Erythroblast (primary cell): ENCODE data around the gene HDAC4.

Experiments
- DNase-seq, 2 experiments: peaks; one replicate each; lab custom pipeline; 2025; lab: John Stamatoyannopoulos, UW
- GATA1 ChIP-seq: IDR thresholded peaks from 2 replicates; pipeline ENCODE4 v1.6.1; 2011; ENCODE audit warnings: low read depth, mild to moderate bottlenecking, control low read depth, low read length, moderate library complexity
- POLR2A ChIP-seq: IDR thresholded peaks from 2 replicates; pipeline ENCODE4 v1.6.1; 2011; ENCODE audit warnings: mild to moderate bottlenecking, low read length

Gene HDAC4

DNA sequence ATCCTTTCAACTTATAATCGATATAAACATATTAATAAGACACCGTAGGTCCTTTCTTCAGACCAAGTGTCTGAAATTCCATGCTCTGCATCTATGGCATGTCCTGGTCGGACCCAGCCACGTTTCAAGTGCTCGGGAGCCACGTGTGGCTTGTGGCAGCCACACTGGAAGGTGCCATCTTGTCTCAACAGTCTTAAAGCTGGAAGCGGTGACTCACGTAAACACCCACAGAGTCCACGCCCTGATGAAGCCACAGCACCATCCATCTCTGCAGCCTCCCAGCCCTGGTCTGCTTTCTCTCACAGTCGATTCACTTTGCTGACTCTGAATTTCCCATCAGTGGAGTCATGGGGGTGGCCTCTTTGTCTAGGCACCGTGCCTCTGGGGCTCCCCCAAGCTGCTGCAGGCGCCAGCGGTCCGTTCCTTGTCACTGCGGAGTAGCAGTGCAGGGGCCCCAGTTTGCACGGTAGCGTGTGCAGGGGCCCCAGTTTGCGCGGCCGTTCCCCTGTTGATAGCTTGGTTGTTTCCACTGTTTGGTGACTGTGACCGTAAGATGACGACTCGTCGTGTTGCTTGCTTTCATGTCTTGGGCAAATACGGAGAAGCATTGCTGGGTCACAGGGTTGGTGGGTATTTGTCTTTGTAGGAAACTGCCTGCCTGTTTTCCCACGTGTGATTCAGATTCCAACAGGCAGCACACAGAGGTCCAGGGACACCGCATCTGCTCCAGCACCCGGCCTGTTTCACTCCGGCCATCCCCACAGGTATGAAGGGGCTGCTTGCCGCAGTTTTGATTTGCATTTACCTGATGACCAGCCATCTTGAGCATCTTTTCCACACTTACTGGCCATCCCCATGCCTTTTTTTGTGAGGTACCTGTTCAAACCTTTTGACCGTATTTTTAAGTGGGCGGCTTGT lies 240.3 kb downstream of the HDAC4 start:
- DNase-seq = no peak
- TF ChIP-seq POLR2A (no peak), GATA1 (no peak)

DNA sequence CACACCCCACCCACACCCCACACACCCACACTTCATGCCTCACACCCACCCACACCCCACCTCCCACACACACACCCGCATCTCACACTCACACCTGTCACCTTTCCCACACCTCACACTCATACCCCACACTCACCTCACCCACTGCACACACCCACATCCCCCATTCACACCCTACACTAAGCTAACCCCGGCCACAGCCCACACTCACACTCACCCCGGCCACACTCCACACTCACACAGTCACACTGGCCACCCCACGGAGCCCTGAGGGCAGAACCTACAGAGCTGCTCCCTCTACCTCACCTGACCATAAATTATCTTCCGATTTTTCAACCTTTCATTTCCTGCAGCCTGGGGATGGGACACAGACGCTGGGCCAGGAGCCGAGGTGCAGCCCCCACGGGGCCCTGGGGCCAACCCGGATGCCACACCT lies 241.3 kb downstream of the HDAC4 start:
- DNase-seq = no peak

DNA sequence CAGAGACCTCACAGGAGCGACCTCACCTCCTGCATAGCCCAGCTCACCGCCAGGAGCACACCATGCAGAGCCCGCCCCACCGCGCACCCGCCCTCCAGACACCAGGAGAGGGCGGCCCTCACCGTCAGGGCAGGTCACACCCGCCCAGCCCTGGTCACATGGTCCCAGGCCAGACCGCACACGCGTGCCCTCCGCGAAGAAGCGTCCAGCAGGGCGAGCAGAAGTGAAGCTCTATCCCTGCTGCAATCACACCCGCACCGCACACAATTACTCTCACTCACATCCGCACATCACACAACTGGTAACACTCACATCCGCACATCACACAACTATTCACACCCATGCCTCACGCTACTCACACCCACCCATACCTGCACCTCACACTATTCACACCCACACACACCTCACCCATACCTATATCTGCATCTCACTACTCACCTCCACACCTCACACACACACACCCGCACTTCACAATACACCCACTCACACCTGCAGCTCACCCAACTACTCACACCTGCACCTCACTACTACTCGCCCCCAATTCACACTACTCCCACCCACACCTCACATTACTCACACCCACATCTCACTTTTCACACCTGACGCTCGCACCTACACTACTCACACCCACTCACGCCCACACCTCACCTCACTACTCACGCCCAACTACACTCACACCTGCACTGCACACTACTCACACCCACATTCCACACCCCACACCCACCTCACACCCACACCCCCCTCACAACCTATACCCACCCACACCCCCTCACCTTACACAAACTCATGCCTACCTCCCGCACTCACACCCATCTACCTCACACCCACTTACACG lies 242.0 kb downstream of the HDAC4 start:
- TF ChIP-seq GATA1 (no peak), POLR2A (no peak)
- peak; percentile 6 to 17 for DNase-seq

More for the DNA sequence above, 241.3 kb downstream of the HDAC4 start:
- TF ChIP-seq POLR2A (no peak), GATA1 (no peak)

DNA sequence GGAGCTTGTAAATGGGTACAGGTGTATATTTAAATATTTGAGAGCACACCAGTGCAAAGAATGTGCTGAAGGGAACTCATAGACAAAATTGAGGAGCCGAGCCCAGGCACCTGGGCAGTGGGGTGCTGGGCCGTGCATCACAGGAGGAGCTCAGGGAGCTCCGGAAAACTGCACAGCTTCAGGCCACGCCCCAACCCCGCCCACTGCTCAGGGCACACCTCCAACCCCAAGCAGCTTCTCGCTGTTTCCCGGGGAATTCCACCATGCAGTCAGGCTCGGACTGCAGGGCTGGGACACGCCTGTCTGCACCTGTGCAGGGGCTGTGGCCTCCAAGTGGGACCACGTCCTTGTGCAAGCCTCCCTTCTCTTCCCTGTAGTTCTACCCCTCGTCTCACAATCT lies 243.0 kb downstream of the HDAC4 start:
- no peak for DNase-seq
- TF ChIP-seq POLR2A = no peak

DNA sequence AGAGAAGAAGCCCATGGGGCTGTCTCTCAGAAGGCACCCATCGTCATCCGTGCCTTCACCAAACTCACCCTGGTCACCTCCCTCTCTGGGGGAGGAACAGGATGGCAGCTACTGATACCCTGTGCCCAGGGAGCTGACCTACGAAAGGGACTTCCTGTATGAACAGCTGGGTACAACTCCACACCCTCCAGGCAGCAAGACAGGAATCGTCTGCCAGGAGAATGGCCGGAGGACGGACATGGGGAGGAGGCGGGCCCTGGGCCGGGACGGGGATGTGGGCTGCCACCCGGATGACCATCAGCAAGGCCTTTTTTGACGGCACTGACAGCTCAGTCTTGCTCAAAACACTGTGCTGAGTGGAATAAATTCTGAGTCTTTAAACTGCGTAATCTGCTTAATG lies 243.6 kb downstream of the HDAC4 start:
- no peak for TF ChIP-seq GATA1
- no peak for TF ChIP-seq POLR2A
- DNase-seq = no peak

DNA sequence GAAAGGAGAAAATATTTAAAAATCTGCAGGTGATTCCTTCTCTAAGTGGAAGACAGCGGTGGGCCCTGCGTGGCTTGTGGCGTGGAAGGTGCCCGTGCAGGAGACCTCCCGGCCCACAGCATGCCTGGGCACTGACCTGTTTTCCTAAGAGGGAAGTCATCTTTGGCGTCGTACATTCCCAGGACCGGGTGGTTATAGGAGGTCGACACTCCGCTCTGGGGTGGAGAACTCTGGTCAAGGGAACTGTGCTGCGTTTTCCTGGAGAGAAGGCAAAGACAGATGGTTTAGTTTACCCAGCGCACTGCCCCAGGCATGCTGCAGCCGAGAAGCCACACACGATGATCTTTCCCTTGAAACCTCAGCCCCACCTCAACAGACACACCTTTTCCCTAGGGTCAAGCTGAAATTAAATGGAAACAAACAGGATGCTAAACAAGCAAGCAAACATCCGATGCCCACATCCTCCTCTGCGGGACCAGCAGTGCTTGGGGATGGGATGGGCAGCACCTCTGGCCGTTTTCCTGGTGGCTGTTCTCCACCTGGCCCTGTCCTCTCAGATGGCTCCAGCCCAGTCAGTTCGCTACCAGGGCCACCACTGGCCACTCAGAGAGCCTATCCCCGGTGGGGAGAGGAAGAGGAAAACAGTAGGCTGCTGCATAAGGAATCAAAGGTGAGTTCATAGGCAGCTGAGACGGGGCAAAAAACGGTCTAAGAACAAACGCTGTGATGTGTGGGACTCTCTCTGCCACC lies 244.1 kb downstream of the HDAC4 start:
- DNase-seq = no peak
- no peak for TF ChIP-seq GATA1
- no peak for TF ChIP-seq POLR2A

DNA sequence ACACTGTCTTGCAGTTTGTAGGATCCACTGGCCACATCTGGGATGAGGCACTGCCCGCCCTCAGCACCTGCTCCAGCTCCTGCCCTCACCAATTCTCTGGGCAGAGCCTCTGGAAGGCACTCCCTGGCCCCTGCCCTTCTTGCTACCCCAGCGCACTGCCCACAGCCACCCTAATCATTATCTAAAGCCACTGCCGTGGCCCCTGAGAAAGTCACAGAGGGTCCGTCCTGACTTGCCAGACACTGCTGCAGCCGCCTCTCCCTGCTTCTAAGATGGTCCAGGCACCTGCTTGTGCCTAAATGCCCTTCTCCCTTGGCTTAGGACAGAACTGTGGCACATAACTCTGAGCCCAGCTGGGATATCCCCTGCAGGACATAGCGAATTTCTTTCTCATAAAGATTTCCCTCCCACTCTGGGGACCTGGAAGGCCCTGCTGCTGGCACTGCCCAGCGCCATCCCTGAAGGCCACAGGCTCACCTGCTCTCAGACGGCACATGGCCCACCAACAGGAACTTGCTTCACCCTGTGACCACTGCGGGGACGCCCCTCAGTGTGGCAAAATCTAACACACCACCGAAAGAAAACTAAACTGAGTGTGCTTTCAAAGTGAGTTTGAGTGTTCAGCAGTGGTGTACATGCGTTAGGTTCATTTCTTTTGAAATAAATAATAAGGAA lies 244.9 kb downstream of the HDAC4 start:
- no peak for DNase-seq
- TF ChIP-seq GATA1 (no peak), POLR2A (no peak)

DNA sequence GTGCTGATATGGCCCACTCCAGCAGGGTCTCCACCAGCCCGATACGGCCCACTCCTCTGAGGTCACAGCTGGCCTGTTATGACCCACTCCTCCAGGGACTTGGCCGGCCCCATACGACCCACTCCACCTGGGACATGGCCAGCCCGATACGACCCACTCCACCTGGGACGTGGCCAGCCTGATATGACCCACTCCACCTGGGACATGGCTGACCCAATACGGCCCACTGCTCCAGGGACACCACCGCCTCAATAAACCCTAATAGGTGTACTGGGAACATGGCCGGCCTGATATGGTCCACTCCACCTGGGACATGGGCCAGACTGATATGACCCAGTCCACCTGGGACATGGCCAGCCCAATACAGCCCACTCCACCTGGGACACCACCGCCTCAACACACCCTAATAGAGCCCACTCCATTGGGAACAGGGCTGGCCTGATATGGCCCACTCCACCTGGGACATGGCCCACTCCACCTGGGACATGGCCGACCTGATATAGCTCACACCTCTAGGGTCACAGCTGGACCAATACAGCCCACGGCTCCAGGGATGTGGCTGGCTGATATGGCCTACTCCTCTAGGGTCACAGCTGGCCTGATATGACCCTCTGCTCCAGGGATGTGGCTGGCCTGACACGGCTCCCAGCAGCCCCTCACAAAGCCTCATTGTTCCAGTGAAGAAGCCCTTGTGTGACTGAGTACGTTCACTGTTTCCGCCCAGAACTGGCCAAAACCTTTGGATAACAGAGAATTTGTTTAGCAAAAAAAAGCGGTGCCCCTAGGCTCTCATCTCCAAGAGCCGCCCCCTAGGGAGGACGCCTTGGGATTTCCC lies 245.6 kb downstream of the HDAC4 start:
- TF ChIP-seq GATA1 (no peak), POLR2A (no peak)
- DNase-seq = no peak

DNA sequence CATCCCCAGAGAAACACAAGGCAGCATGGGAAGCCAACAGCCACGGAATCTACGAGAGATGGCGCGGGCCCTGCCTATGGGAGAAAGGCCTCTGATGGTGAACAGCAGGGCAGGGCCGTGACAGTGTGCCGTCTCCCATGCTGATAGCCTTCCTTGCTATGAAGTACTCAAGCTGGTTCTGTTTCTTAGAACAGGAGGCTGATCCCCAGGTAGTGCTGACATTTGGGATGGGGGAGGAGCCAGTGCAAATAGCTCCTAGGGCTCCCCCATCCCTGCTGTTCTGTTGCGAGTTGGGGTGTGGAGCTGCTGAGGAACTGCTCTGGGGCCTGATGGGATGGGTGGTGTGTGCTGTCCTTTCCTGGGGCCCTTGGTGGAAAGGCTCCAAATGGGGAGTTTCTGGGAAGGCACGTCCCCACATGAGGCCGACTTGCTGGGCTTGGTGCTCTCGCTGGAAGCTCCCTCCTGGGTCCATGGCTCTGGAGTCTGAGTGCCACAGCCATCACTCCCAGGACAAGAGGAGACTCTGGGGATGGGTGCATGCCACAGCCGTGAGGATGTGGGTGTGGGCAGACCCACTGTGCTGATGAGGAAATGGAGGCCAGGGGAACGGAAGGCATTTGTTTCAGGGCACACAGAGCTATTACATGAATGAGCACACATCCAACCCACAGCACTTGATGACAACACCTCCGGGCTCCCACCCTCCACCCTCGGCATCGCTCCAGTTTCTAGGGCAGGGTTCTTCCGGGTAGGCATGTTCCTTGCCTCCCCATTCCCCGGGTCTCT lies 246.8 kb downstream of the HDAC4 start:
- no peak for TF ChIP-seq POLR2A
- DNase-seq = no peak

DNA sequence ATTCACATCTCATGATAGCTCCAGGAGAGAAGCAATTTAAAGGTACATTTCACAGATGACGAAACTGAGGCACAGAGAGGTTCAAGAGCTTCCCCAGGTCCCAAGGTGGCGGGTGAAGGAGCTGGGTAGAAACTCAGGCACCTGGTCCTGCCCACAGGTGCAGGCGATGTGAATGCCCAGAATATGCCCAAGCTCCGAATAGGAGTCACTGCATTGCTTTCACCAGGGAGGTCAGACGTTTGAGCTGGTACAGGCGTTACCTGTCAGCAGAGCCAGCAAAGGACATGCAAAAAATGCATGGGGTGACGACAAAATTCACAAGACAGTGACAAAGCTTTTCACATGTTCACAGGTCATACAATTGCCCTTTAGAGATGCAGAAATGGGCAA lies 247.9 kb downstream of the HDAC4 start:
- no peak for DNase-seq
- TF ChIP-seq GATA1 = no peak
- TF ChIP-seq POLR2A = no peak

DNA sequence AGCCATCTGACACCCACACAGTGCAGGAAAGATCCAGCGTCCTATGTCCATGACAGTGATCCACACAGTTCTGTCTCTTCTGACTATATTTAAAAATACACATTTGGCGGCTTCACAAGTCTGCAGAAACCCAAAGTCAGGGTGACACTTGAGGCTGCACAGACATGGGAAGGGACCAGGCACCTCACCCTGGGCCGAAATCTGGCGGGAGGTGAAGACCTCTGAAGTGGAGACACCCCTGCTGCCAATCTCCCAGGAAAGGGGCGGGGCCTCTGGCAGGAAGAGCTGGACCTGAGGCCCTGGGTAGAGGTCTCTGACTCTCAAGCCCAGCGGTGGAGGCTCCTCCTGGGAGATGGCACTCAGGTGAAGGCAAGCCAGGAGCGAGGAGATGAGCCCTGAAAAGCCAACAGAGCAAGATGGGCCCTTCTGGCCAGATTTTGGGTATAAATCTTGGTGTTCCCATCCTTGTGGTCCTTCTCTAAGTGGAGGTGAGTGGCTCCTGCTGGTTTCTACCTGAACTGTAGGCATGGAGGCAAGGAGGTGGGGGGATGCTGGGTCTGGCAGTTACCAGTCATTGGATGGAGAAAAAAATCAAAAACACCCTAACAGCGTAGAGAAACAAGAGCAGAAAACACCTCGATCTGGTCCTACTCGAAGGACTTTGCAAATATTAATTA lies 248.4 kb downstream of the HDAC4 start:
- no peak for DNase-seq
- TF ChIP-seq GATA1 (no peak), POLR2A (no peak)
